Effector CD8-positive, alpha-beta T cell (primary cell): ENCODE data around the gene ERGIC2.
A peak's percentile ranks its signal among the peaks of the same experiment; 100 is the strongest.
"Not testable (repeated sequence)": the region's sequence is repeated elsewhere in the genome, so short reads cannot be mapped to it uniquely, and the experiment has no call there.

Experiments
- DNase-seq: peaks from one replicate; lab custom pipeline; 2025; lab: John Stamatoyannopoulos, UW
- total RNA-seq, 4 experiments: gene quantifications; one replicate each; lab custom pipeline; 2026; lab: John Stamatoyannopoulos, UW

ERGIC2 gene
- total RNA-seq = 56.5 to 78.5 (median 64.0) reads per million in 4 experiments

DNA sequence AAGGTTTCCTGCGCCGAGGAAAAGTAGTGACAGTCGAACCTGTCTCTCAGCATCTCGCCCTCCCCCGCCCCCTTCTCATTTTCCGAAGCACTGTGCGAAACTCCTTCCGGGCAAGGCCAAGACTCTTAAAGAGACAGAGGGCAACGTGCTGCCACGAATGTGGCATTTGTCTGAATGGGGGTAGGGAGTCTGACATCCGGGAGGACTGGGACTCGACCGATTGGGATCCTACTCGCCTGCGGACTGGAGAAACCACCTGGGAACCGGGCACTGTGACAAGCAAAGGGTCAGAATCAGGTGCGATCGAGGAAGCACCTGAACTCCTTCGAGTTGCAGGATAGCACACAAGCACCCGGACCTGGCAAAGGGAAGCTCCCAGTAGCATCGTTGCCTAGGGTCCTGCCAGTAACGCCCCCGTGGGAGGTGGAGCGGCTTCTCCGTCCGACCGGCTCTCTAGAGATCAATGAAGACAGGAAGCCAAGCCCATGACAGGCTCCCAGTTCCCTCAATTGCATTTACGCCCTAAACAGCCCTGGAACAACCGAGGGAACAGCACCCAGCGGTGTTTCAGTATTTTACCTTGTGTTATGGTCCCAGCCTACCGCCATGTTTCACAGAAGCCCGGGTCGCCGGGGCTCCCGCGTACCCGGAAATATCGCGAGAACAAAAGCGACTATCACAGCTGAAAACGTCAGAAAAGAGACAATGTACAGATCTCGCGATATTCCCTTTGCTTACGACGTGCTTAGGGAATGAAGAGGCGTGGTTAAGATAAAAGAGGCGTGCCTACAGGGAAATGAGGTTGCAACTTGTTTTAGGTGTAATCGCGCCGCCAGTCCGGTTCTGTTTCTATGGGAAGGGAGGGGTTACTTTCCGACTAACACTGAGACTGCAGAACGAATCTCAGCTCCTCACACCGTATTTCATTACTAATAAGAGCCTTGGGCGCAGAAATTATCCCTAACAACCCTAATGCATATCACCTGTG, at the start of gene ERGIC2:
ERGIC2 (minus strand) TSS at position 637 of the 988 bp plus-strand sequence. CDS start 9,539 bp downstream, outside the sequence.
- peak; percentile 87 for DNase-seq

GRCh38 chr12:29430716-29431044, 49.7 kb upstream of the ERGIC2 start:
- DNase-seq = no peak

- DNase-seq = no peak
These were observed 49.2 kb upstream of the ERGIC2 start for GRCh38 chr12:29429999-29430715.

- DNase-seq = no peak
These were observed 47.7 kb upstream of the ERGIC2 start for GRCh38 chr12:29428633-29429032.

DNA sequence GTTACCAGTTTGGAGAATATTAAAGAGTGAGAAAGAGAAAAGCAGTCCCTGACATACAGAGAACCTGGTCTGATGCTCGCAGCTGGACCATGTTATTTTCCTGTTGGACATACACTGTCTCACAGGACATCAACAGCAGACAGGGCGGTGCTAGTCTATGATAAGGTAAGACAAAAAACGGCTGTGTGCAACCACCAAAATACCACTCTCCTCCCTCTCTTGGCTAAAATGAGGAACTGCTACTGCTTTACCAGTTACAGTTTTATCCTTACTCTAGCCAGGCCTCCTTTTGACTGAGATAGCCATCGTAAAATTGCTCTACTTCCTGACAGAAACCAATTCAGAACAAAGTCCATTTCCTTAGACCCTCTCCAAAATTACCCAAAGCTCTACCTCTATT, 47.0 kb upstream of the ERGIC2 start:
- no peak for DNase-seq

DNA sequence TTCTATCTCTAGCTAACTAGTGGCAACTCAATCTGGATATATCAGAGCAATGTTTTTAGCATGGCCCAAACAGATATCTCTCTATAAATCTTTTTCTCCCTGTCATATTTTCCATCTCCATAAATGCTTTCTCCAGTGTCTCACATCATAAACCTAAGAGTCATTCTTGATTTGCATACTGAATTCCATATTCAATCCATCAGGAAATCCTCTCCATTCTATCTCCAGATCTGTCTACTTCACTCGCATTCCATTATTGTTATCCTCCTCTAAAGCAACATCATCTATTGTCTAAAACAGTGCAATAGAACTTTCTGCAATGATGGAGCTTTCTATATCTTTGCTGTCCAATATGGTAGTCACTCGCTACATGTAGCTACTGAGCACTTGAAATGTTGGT, 45.5 kb upstream of the ERGIC2 start:
- DNase-seq = no peak

DNA sequence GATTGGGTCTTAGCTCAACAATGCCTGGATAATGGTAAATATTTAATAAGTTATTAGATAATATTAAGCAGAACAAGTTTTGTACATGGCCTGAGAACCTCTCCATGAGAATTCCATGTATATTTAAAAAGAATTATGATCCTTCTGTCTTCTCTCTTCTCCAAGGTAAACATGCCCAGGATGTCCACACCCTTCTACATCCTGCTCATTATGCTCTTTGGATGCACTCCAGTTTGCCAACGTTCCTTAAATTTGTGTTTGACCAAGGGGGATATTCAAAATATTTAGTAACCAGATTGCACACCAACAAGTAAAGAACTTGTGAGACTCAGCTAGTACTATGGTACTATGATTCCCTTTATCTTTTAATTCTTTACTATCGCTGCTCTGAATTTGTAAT, 44.8 kb upstream of the ERGIC2 start:
- no peak for DNase-seq

DNA sequence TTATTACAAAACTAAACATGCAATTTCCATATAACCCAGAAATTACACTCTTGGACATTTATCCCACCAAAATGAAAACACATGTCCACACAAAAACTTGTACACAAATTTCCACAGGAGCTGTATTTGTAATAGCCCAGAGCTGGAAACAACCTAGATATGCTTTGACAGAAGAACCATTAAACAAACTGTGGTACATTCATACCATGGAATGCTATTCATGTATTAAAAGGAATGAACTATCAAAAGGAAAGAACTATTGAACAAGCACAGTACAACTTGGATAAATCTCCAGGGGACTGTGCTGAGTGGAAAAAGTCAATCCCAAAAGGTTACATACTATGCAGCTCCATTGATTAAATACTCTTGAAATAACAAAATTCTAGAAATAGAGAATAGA, 35.8 kb upstream of the ERGIC2 start:
- no peak for DNase-seq

GRCh38 chr12:29415111-29415510, 34.1 kb upstream of the ERGIC2 start:
- DNase-seq = no peak

GRCh38 chr12:29414368-29414767, 33.4 kb upstream of the ERGIC2 start:
- DNase-seq = no peak

- no peak for DNase-seq
These were observed 24.6 kb upstream of the ERGIC2 start for GRCh38 chr12:29405561-29405960.

DNA sequence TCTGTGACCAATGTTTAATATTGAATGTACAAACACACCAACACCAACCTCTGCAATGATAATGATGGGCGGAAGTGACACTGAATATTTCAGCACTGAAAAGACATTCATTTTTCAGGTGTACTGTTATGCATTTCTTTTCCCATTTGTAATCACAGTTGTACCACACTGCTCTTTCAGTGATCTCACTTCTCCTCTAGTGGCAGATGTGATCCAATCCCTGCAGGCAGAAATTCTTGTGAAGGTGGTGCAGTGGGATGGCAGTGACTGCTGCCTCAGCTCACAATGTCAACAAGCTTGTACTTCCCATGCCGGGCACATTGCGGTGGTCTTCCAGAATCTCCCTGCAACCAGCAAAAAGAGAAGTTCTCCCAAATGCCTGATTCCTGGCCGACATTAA, 23.0 kb upstream of the ERGIC2 start:
- DNase-seq = no peak

GRCh38 chr12:29402437-29402836, 21.5 kb upstream of the ERGIC2 start:
- no peak for DNase-seq

DNA sequence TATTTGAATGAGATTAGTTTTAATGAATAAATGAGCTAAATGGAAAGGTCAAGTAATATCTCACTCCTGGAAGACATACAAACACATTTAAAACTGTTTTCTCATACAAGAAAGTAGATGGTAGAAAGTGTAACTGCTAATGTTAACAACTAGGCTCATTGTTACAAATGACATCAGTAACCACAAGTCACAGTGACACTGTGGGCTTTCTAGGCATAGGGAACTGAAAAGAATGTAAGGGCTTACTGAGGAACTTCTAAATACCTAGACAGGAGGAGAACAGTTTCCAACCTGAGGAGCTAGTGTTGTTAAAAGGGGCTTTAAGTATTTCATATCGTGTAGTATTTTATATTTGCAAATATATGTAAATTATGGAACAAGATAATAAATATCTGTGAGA, 17.5 kb upstream of the ERGIC2 start:
- DNase-seq = no peak

DNA sequence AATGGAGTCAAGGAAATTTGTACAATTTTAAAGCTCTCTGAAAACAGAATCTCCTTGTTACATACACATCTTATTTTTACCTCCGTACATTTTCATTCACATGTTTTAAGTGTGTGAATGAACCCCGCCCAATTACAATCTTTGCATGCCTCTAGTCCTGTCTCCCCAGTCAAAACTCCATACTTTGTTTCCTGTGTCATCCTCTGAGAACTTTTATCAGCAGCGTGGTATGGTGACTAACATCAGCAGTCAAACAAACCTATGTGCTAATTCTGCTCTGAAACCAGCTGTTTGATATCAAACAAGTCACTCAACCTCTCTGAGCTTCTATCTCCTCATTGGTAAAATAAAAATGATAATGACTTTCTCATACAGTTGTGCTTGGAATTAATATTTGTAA, 15.8 kb upstream of the ERGIC2 start:
- no peak for DNase-seq

GRCh38 chr12:29395356-29395755, 14.4 kb upstream of the ERGIC2 start:
- DNase-seq = no peak

GRCh38 chr12:29390419-29390818, 9.4 kb upstream of the ERGIC2 start:
- not testable (repeated sequence) for DNase-seq

DNA sequence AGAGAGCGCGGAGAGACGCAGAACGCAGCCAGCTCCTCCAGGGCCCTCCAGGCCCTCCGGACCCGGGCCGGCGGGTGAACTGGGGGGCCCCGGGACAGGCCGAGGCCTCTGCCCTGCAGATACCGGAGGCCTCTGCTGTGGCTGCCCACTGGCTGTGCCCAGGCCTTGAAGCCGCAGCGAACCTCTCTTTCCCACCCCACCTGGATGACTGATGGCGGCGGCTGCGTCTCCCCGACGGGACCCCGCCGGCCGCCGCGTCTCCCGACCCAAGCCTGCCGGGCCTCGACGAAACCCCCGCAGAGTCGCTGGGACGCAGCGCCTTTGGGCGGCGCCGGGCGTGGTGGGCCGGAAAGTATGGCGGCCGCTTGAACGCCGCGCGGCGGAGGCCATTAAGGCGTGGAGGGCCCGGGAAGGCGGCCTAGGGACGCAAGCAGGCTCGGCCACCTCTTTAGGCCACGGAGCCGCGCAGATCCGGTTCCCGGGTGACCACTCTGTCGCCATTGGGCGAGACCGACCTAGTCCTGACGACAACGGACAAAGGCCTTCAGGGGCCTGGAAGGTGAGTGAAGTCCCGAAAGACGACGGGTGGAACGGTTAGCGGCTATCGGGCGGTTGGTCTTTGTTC, 8.4 kb upstream of the ERGIC2 start:
- no peak for DNase-seq

DNA sequence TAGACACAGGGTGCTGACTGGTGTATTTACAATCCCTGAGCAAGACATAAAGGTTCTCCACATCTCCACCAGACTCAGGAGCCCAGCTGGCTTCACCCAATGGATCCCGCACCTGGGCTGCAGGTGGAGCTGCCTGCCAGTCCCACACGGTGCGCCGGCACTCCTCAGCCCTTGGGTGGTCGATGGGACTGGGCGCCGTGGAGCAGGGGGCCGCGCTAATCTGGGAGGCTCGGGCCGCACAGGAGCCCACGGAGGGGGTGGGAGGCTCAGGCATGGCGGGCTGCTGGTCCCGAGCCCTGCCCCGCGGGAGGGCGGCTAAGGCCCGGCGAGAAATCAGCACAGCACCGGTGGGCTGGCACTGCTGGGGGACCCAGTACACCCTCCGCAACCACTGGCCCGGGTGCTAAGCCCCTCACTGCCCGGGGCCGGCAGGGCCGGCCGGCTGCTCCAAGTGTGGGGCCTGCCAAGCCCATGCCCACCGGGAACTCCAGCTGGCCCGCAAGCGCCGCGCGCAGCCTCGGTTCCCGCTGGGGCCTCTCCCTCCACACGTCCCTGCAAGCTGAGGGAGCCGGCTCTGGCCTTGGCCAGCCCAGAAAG, 5.2 kb upstream of the ERGIC2 start:
- DNase-seq = not testable (repeated sequence)

GRCh38 chr12:29385194-29385593, 4.2 kb upstream of the ERGIC2 start:
- DNase-seq = not testable (repeated sequence)

DNA sequence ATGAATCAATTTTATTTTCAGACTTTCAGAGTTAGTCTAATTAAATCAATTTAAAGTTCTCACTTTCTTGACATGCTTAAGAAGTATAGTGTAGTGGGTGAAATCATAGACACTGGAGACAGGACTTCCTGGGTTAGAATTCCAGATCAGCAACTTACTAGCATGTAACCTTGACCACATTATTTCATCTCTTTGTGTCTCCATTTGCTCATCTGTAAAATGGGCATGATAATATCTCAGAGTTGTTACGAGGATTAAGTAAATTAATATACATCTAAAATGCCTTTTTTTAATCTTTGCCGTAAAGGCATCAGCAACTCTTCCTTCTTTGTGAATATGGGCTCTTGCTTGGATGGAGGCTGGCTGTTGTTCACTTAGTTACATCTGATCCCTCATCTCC, 1.3 kb upstream of the ERGIC2 start:
- no peak for DNase-seq

GRCh38 chr12:29376118-29376517, 4.9 kb downstream of the ERGIC2 start:
- no peak for DNase-seq
